ENCODE data around the gene PXDC1. TPM values are rescaled to one million over a fixed set of nuclear protein-coding genes. Genes with fewer than 3 reads are reported as not detected.
"Not testable (repeated sequence)": the region's sequence is repeated elsewhere in the genome, so short reads cannot be mapped to it uniquely, and the experiment has no call there.

The PXDC1 gene
- total and polyA plus RNA-seq, 9 donors = 15.3 to 29.0 (median 20.3) TPM

GRCh38 chr6:3773678-3774298 lies 22.3 kb upstream of the PXDC1 start:
- peak; percentile 63 for DNase-seq
- WGBS (ENCODE audit: insufficient coverage) = 81% methylated on average over 5 of the region's 7 CpGs
- no peaks in the 10 kb centered on the region for H3K9me3 ChIP-seq (replicated peaks; ENCODE audit: control insufficient read depth, low read depth, low read length)
- H3K4me1 ChIP-seq (ENCODE audit: control insufficient read depth, insufficient read depth, low read length) = peaks cover 3% of the 10 kb centered on the region
- H3K27me3 ChIP-seq (ENCODE audit: control insufficient read depth, insufficient read depth, low read length) = no peaks in the 10 kb centered on the region
- no peaks in the 10 kb centered on the region for H3K36me3 ChIP-seq (ENCODE audit: control insufficient read depth, insufficient read depth, low read length)
- peak overlapping the region; percentile 7 for H3K27ac ChIP-seq (ENCODE audit: low read length)
- no peak overlapping the region for H3K4me3 ChIP-seq (ENCODE audit: low read length)

GRCh38 chr6:3772127-3772999 lies 20.9 kb upstream of the PXDC1 start:
- H3K9me3 ChIP-seq (replicated peaks; ENCODE audit: control insufficient read depth, low read depth, low read length); H3K27ac ChIP-seq (ENCODE audit: low read length); DNase-seq; H3K4me3 ChIP-seq (ENCODE audit: low read length); H3K27me3 ChIP-seq (ENCODE audit: control insufficient read depth, insufficient read depth, low read length); H3K4me1 ChIP-seq (ENCODE audit: control insufficient read depth, insufficient read depth, low read length); H3K36me3 ChIP-seq (ENCODE audit: control insufficient read depth, insufficient read depth, low read length): not testable (repeated sequence)
- 100% methylated on average over 2 of the region's 12 CpGs for WGBS (ENCODE audit: insufficient coverage)

GRCh38 chr6:3771407-3772011 lies 20.0 kb upstream of the PXDC1 start:
- no peaks in the 10 kb centered on the region for H3K27me3 ChIP-seq (ENCODE audit: control insufficient read depth, insufficient read depth, low read length)
- no peaks in the 10 kb centered on the region for H3K36me3 ChIP-seq (ENCODE audit: control insufficient read depth, insufficient read depth, low read length)
- no peak overlapping the region for H3K4me3 ChIP-seq (ENCODE audit: low read length)
- DNase-seq = no peak
- H3K27ac ChIP-seq (ENCODE audit: low read length) = no peak overlapping the region
- 74% methylated on average over 51 of the region's 57 CpGs for WGBS (ENCODE audit: insufficient coverage)
- H3K9me3 ChIP-seq (replicated peaks; ENCODE audit: control insufficient read depth, low read depth, low read length) = no peaks in the 10 kb centered on the region
- peaks cover 9% of the 10 kb centered on the region for H3K4me1 ChIP-seq (ENCODE audit: control insufficient read depth, insufficient read depth, low read length)

- no peaks in the 10 kb centered on the region for H3K36me3 ChIP-seq (ENCODE audit: control insufficient read depth, insufficient read depth, low read length)
- WGBS (ENCODE audit: insufficient coverage) = 56% methylated on average over 4 of the region's 10 CpGs
- no peaks in the 10 kb centered on the region for H3K9me3 ChIP-seq (replicated peaks; ENCODE audit: control insufficient read depth, low read depth, low read length)
- H3K4me1 ChIP-seq (ENCODE audit: control insufficient read depth, insufficient read depth, low read length) = peaks cover 14% of the 10 kb centered on the region
- no peak overlapping the region for H3K27ac ChIP-seq (ENCODE audit: low read length)
- no peak for DNase-seq
- H3K4me3 ChIP-seq (ENCODE audit: low read length) = no peak overlapping the region
- no peaks in the 10 kb centered on the region for H3K27me3 ChIP-seq (ENCODE audit: control insufficient read depth, insufficient read depth, low read length)
Measured at GRCh38 chr6:3770023-3770720, 18.7 kb upstream of the PXDC1 start.

GRCh38 chr6:3769610-3770009 lies 18.1 kb upstream of the PXDC1 start:
- Histone ChIP-seq H3K27me3 (ENCODE audit: control insufficient read depth, insufficient read depth, low read length) (no peaks in the 10 kb centered on the region), H3K4me1 (ENCODE audit: control insufficient read depth, insufficient read depth, low read length) (peaks cover 14% of the 10 kb centered on the region), H3K4me3 (ENCODE audit: low read length) (no peak overlapping the region), H3K36me3 (ENCODE audit: control insufficient read depth, insufficient read depth, low read length) (no peaks in the 10 kb centered on the region), H3K27ac (ENCODE audit: low read length) (no peak overlapping the region), H3K9me3 (replicated peaks; ENCODE audit: control insufficient read depth, low read depth, low read length) (no peaks in the 10 kb centered on the region)
- WGBS (ENCODE audit: insufficient coverage) = no CpG with 5 or more reads among the region's 6 CpGs
- no peak for DNase-seq

- no peaks in the 10 kb centered on the region for H3K27me3 ChIP-seq (ENCODE audit: control insufficient read depth, insufficient read depth, low read length)
- no CpG with 5 or more reads among the region's 2 CpGs for WGBS (ENCODE audit: insufficient coverage)
- no peaks in the 10 kb centered on the region for H3K36me3 ChIP-seq (ENCODE audit: control insufficient read depth, insufficient read depth, low read length)
- H3K4me3 ChIP-seq (ENCODE audit: low read length) = no peak overlapping the region
- H3K9me3 ChIP-seq (replicated peaks; ENCODE audit: control insufficient read depth, low read depth, low read length) = no peaks in the 10 kb centered on the region
- H3K4me1 ChIP-seq (ENCODE audit: control insufficient read depth, insufficient read depth, low read length) = peaks cover 12% of the 10 kb centered on the region
- DNase-seq = no peak
- no peak overlapping the region for H3K27ac ChIP-seq (ENCODE audit: low read length)
Measured at GRCh38 chr6:3768502-3768901, 17.0 kb upstream of the PXDC1 start.

- not testable (repeated sequence) for H3K36me3 ChIP-seq (ENCODE audit: control insufficient read depth, insufficient read depth, low read length); H3K9me3 ChIP-seq (replicated peaks; ENCODE audit: control insufficient read depth, low read depth, low read length); H3K27me3 ChIP-seq (ENCODE audit: control insufficient read depth, insufficient read depth, low read length); H3K4me3 ChIP-seq (ENCODE audit: low read length)
- 60% methylated on average over 1 of the region's 6 CpGs for WGBS (ENCODE audit: insufficient coverage)
- Histone ChIP-seq H3K4me1 (ENCODE audit: control insufficient read depth, insufficient read depth, low read length) (peaks cover 12% of the 10 kb centered on the region), H3K27ac (ENCODE audit: low read length) (peak overlapping the region; percentile 2)
- DNase-seq = peak; percentile 64
Measured at GRCh38 chr6:3767483-3767882, 16.0 kb upstream of the PXDC1 start.

GRCh38 chr6:3766214-3766613 lies 14.7 kb upstream of the PXDC1 start:
- 33% methylated on average over 4 of the region's 9 CpGs for WGBS (ENCODE audit: insufficient coverage)
- peak; percentile 80 for DNase-seq

GRCh38 chr6:3765415-3765814 lies 13.9 kb upstream of the PXDC1 start:
- Histone ChIP-seq H3K4me3 (ENCODE audit: low read length) (no peak overlapping the region), H3K9me3 (replicated peaks; ENCODE audit: control insufficient read depth, low read depth, low read length) (no peaks in the 10 kb centered on the region), H3K4me1 (ENCODE audit: control insufficient read depth, insufficient read depth, low read length) (peaks cover 12% of the 10 kb centered on the region), H3K27ac (ENCODE audit: low read length) (no peak overlapping the region), H3K27me3 (ENCODE audit: control insufficient read depth, insufficient read depth, low read length) (no peaks in the 10 kb centered on the region), H3K36me3 (ENCODE audit: control insufficient read depth, insufficient read depth, low read length) (no peaks in the 10 kb centered on the region)
- 79% methylated on average over 2 of the region's 6 CpGs for WGBS (ENCODE audit: insufficient coverage)
- no peak for DNase-seq

More at GRCh38 chr6:3766214-3766613, 14.7 kb upstream of the PXDC1 start:
- H3K27ac ChIP-seq (ENCODE audit: low read length) = no peak overlapping the region
- H3K36me3 ChIP-seq (ENCODE audit: control insufficient read depth, insufficient read depth, low read length) = no peaks in the 10 kb centered on the region
- H3K4me1 ChIP-seq (ENCODE audit: control insufficient read depth, insufficient read depth, low read length) = peaks cover 12% of the 10 kb centered on the region
- no peaks in the 10 kb centered on the region for H3K9me3 ChIP-seq (replicated peaks; ENCODE audit: control insufficient read depth, low read depth, low read length)
- H3K4me3 ChIP-seq (ENCODE audit: low read length) = no peak overlapping the region
- H3K27me3 ChIP-seq (ENCODE audit: control insufficient read depth, insufficient read depth, low read length) = no peaks in the 10 kb centered on the region
